Tibial artery (tissue), 4 donors: ENCODE data around the gene RIMBP2.
A peak's percentile ranks its signal among the peaks of the same experiment; 100 is the strongest.

Experiments
- DNase-seq, 2 donors: peaks; one replicate each; pipeline ENCODE4 v3.0.0-alpha.2; 2019
- H3K27ac ChIP-seq, 2 donors: fragments of 200-600 bp; sonication (generic) in 1 of 2; 1 replicate in 1 of 2; 2 replicates in 1 of 2; pipeline ENCODE4 v1.5.1; 2018 to 2019; ENCODE audit warnings: mild to moderate bottlenecking in 1 of 2
- H3K27me3 ChIP-seq, 2 donors: fragments of 200-600 bp; sonication (generic) in 1 of 2; one replicate each; pipeline versions ENCODE4 v1.5.1 to v1.6.0; 2016 to 2019
- H3K36me3 ChIP-seq, 3 donors: fragments of 200-600 bp; sonication (generic) in 2 of 3; one replicate each; pipeline ENCODE4 v1.5.1; 2016 to 2019; ENCODE audit warnings: mild to moderate bottlenecking in 2 of 3
- H3K4me1 ChIP-seq, 4 donors: fragments of 200-600 bp; sonication (generic) in 2 of 4; 1 replicate in 3 of 4; 2 replicates in 1 of 4; pipeline ENCODE4 v1.5.1; 2016 to 2019
- H3K4me3 ChIP-seq, 2 donors: fragments of 200-600 bp; sonication (generic) in 1 of 2; 1 replicate in 1 of 2; 2 replicates in 1 of 2; pipeline ENCODE4 v1.5.1; 2018 to 2019; ENCODE audit warnings: mild to moderate bottlenecking in 2 of 2
- H3K9me3 ChIP-seq, 3 donors: fragments of 200-600 bp; sonication (generic) in 1 of 3; one replicate each; pipeline ENCODE4 v1.5.1; 2016 to 2019
- CTCF ChIP-seq, 2 experiments: fragments of 200-600 bp in 1 of 2; fragments of 450-650 bp in 1 of 2; IDR thresholded peaks; one replicate each; pipeline ENCODE4 v1.5.1; 2017 to 2019; ENCODE audit warnings: antibody characterized with exemption in 2 of 2, mild to moderate bottlenecking in 1 of 2, moderate library complexity in 1 of 2
- intact Hi-C: fragments of 100-400 bp; cut with DNase I; formaldehyde crosslinking; loops from one replicate; pipeline ENCODE4 v1.15.0; 2023; ENCODE audit warnings: low total_unique reads

RIMBP2 gene

GRCh38 chr12:130715150-130715997 is 725 bp downstream of the RIMBP2 start:
- H3K36me3 ChIP-seq, result no peaks in the 10 kb centered on the region
- intact Hi-C loops, result no loop called here
- peak overlapping the region; percentile 5 to 43 for H3K4me3 ChIP-seq
- DNase-seq, result peak in 1 of 2 donors; percentile 19
- TF ChIP-seq CTCF (IDR thresholded peaks at IDR 0.05), result no peak
- no peak overlapping the region for H3K27ac ChIP-seq
- H3K27me3 ChIP-seq, result peaks cover 0 to 53% of the 10 kb centered on the region in 2 donors
- H3K4me1 ChIP-seq, result peaks cover 0 to 27% (median 22%) of the 10 kb centered on the region in 4 donors
- peaks cover 0 to 7% (median 6%) of the 10 kb centered on the region in 3 donors for H3K9me3 ChIP-seq

DNA sequence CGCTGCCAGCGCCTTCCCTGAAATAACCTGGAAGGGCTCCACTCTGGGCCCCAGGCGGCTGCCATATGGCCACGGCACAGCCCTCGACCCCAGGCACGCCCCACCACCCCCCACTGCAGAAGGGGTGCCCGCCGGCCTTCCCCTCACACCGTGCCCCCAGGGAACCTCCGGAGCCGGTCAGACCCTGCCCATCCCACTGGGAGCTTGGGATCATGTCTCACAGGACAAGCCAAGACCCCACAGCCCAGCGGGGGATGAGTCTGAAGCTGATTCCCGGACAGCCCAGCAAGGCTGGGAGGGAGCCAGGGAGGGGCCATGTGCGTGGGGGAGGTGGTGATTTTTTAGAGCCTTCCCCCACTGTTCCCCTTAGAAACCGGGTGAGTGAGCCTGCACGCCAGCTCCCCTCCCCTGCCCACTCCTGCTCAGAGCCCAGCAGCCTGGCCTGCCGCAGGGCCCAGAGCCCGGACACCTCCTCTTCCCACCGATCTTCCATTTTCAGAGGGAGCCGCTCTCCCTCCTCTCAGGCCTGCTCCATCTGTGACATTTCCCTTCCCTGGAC is 1.4 kb downstream of the RIMBP2 start:
- H3K27ac ChIP-seq, result no peak overlapping the region
- H3K27me3 ChIP-seq, result peaks cover 0 to 53% of the 10 kb centered on the region in 2 donors
- intact Hi-C loops, result no loop called here
- TF ChIP-seq CTCF (IDR thresholded peaks at IDR 0.05), result no peak
- no peaks in the 10 kb centered on the region for H3K36me3 ChIP-seq
- peaks cover 0 to 27% (median 22%) of the 10 kb centered on the region in 4 donors for H3K4me1 ChIP-seq
- H3K9me3 ChIP-seq, result peaks cover 0 to 7% (median 6%) of the 10 kb centered on the region in 3 donors
- DNase-seq, result peak in 1 of 2 donors; percentile 9
- peak overlapping the region; percentile 22 to 43 for H3K4me3 ChIP-seq

- peak in 1 of 2 donors; percentile 13 for DNase-seq
- peaks cover 0 to 57% of the 10 kb centered on the region in 2 donors for H3K27me3 ChIP-seq
- H3K36me3 ChIP-seq, result no peaks in the 10 kb centered on the region
- TF ChIP-seq CTCF (IDR thresholded peaks at IDR 0.05), result no peak
- intact Hi-C loops, result no loop called here
- peaks cover 0 to 27% (median 22%) of the 10 kb centered on the region in 4 donors for H3K4me1 ChIP-seq
- H3K4me3 ChIP-seq, result peak overlapping the region; percentile 22 to 43
- H3K27ac ChIP-seq, result no peak overlapping the region
- H3K9me3 ChIP-seq, result peaks cover 0 to 7% (median 6%) of the 10 kb centered on the region in 3 donors
Measured at GRCh38 chr12:130714091-130714590, 2.0 kb downstream of the RIMBP2 start.

GRCh38 chr12:130713581-130713991 is 2.5 kb downstream of the RIMBP2 start:
- H3K27ac ChIP-seq, result no peak overlapping the region
- peak overlapping the region in 1 of 2 donors; percentile 43 for H3K4me3 ChIP-seq
- H3K36me3 ChIP-seq, result no peaks in the 10 kb centered on the region
- TF ChIP-seq CTCF (IDR thresholded peaks at IDR 0.05), result no peak
- peaks cover 0 to 7% (median 6%) of the 10 kb centered on the region in 3 donors for H3K9me3 ChIP-seq
- H3K27me3 ChIP-seq, result peaks cover 0 to 60% of the 10 kb centered on the region in 2 donors
- intact Hi-C loops, result no loop called here
- H3K4me1 ChIP-seq, result peaks cover 0 to 27% (median 22%) of the 10 kb centered on the region in 4 donors
- DNase-seq, result peak in 1 of 2 donors; percentile 15

- peak in 1 of 2 donors; percentile 15 for DNase-seq
- H3K36me3 ChIP-seq, result no peaks in the 10 kb centered on the region
- intact Hi-C loops, result no loop called here
Measured at GRCh38 chr12:130712346-130713065, 3.6 kb downstream of the RIMBP2 start.

More at GRCh38 chr12:130712346-130713065, 3.6 kb downstream of the RIMBP2 start:
- no peak for TF ChIP-seq CTCF (IDR thresholded peaks at IDR 0.05)
- no peak overlapping the region for H3K4me3 ChIP-seq
- peaks cover 0 to 27% (median 22%) of the 10 kb centered on the region in 4 donors for H3K4me1 ChIP-seq
- H3K27ac ChIP-seq, result no peak overlapping the region
- H3K9me3 ChIP-seq, result peaks cover 0 to 2% (median under 1%) of the 10 kb centered on the region in 3 donors
- peaks cover 0 to 55% of the 10 kb centered on the region in 2 donors for H3K27me3 ChIP-seq
